ENCODE data around the gene C22orf39.

The C22orf39 gene

GRCh38 chr22:19492504-19493174 is 45.1 kb upstream of the C22orf39 start:
- no peak overlapping the region for H3K9ac ChIP-seq (ENCODE audit: low read length)
- no peak overlapping the region for H2AFZ ChIP-seq (ENCODE audit: low read length)
- H3K9me3 ChIP-seq (replicated peaks; ENCODE audit: insufficient read depth, low read length): no peaks in the 10 kb centered on the region
- 0 out of 2 replicates have a peak, but pooled peaks cover 7% of the 10 kb centered on the region for H4K20me1 ChIP-seq (ENCODE audit: insufficient read depth, low read length)
- H3K27ac ChIP-seq (ENCODE audit: low read length): no peak overlapping the region
- H3F3A ChIP-seq (ENCODE audit: insufficient read depth, low read length): no peaks in the 10 kb centered on the region
- DNase-seq: no peak
- H3K36me3 ChIP-seq (replicated peaks; ENCODE audit: insufficient read depth, low read length): 0 out of 2 replicates have a peak, but pooled peaks cover 3% of the 10 kb centered on the region
- H3K79me2 ChIP-seq (ENCODE audit: low read length): peaks cover 7% of the 10 kb centered on the region
- H3K4me3 ChIP-seq (ENCODE audit: low read length): no peak overlapping the region
- H3K27me3 ChIP-seq (replicated peaks; ENCODE audit: insufficient read depth, low read length): no peaks in the 10 kb centered on the region
- no peak for TF ChIP-seq EZH2 (optimal IDR thresholded peaks at IDR 0.05; ENCODE audit: low read depth, low read length)
- no peak for TF ChIP-seq CTCF (IDR thresholded peaks at IDR 0.05; ENCODE audit: low read length)
- no peak overlapping the region for H3K4me2 ChIP-seq (ENCODE audit: low read depth, low read length)
- peaks cover 12% of the 10 kb centered on the region for H3K4me1 ChIP-seq (ENCODE audit: low read length)
- H3K9me2 ChIP-seq (replicated peaks; ENCODE audit: insufficient read depth, low read length): no peaks in the 10 kb centered on the region

GRCh38 chr22:19490628-19491230 is 43.2 kb upstream of the C22orf39 start:
- Histone ChIP-seq H3K36me3 (replicated peaks; ENCODE audit: insufficient read depth, low read length) (0 out of 2 replicates have a peak, but pooled peaks cover 3% of the 10 kb centered on the region), H3K9me3 (replicated peaks; ENCODE audit: insufficient read depth, low read length) (no peaks in the 10 kb centered on the region), H3K27ac (ENCODE audit: low read length) (no peak overlapping the region), H3F3A (ENCODE audit: insufficient read depth, low read length) (no peaks in the 10 kb centered on the region), H3K4me1 (ENCODE audit: low read length) (peaks cover 12% of the 10 kb centered on the region), H4K20me1 (ENCODE audit: insufficient read depth, low read length) (0 out of 2 replicates have a peak, but pooled peaks cover 7% of the 10 kb centered on the region), H3K9ac (ENCODE audit: low read length) (no peak overlapping the region), H3K79me2 (ENCODE audit: low read length) (peaks cover 7% of the 10 kb centered on the region), H3K4me2 (ENCODE audit: low read depth, low read length) (no peak overlapping the region), H2AFZ (ENCODE audit: low read length) (no peak overlapping the region), H3K9me2 (replicated peaks; ENCODE audit: insufficient read depth, low read length) (no peaks in the 10 kb centered on the region), H3K27me3 (replicated peaks; ENCODE audit: insufficient read depth, low read length) (no peaks in the 10 kb centered on the region), H3K4me3 (ENCODE audit: low read length) (no peak overlapping the region)
- TF ChIP-seq CTCF (IDR thresholded peaks at IDR 0.05; ENCODE audit: low read length) (no peak), EZH2phosphoT487 (IDR thresholded peaks at IDR 0.05; ENCODE audit: low read length) (no peak), EZH2 (optimal IDR thresholded peaks at IDR 0.05; ENCODE audit: low read depth, low read length) (no peak)
- no peak for DNase-seq

- H2AFZ ChIP-seq (ENCODE audit: low read length): no peak overlapping the region
- peak; percentile 20; the same call in 1 of the 2 replicates for TF ChIP-seq CTCF (IDR thresholded peaks at IDR 0.05; ENCODE audit: low read length)
- TF ChIP-seq EZH2phosphoT487 (IDR thresholded peaks at IDR 0.05; ENCODE audit: low read length): no peak
- TF ChIP-seq EZH2 (optimal IDR thresholded peaks at IDR 0.05; ENCODE audit: low read depth, low read length): no peak
- H3K36me3 ChIP-seq (replicated peaks; ENCODE audit: insufficient read depth, low read length): no peaks in the 10 kb centered on the region
- 0 out of 2 replicates have a peak, but pooled peaks cover 7% of the 10 kb centered on the region for H4K20me1 ChIP-seq (ENCODE audit: insufficient read depth, low read length)
- H3F3A ChIP-seq (ENCODE audit: insufficient read depth, low read length): no peaks in the 10 kb centered on the region
- peaks cover 12% of the 10 kb centered on the region for H3K4me1 ChIP-seq (ENCODE audit: low read length)
- no peaks in the 10 kb centered on the region for H3K9me3 ChIP-seq (replicated peaks; ENCODE audit: insufficient read depth, low read length)
- H3K9ac ChIP-seq (ENCODE audit: low read length): no peak overlapping the region
- H3K4me2 ChIP-seq (ENCODE audit: low read depth, low read length): peak overlapping the region; percentile 22; the same call in 1 of the 2 replicates
- no peak overlapping the region for H3K27ac ChIP-seq (ENCODE audit: low read length)
- H3K79me2 ChIP-seq (ENCODE audit: low read length): peaks cover 7% of the 10 kb centered on the region
- no peak for DNase-seq
- no peaks in the 10 kb centered on the region for H3K9me2 ChIP-seq (replicated peaks; ENCODE audit: insufficient read depth, low read length)
- no peaks in the 10 kb centered on the region for H3K27me3 ChIP-seq (replicated peaks; ENCODE audit: insufficient read depth, low read length)
- H3K4me3 ChIP-seq (ENCODE audit: low read length): no peak overlapping the region
Measured at GRCh38 chr22:19488884-19489843, 41.7 kb upstream of the C22orf39 start.
